Karpas-422 (cell line): Measurements from ENCODE around the gene BTG4. TPM values are rescaled to one million over a fixed set of nuclear protein-coding genes. Genes with fewer than 3 reads are reported as not detected.

Experiments
- DNase-seq: peaks from one replicate; pipeline ENCODE4 v3.0.0-alpha.2; 2015
- H2AFZ ChIP-seq: fragments of 200-600 bp; sonication (generic); 2 replicates; pipeline ENCODE4 v1.6.1; 2014; ENCODE audit warnings: antibody characterized with exemption, low read length, mixed read lengths
- H3K27ac ChIP-seq: fragments of 200-600 bp; sonication (generic); 2 replicates; pipeline ENCODE4 v1.5.1; 2014; ENCODE audit warnings: mild to moderate bottlenecking, low read length, moderate library complexity
- H3K27me3 ChIP-seq: fragments of 200-600 bp; sonication (generic); 2 replicates; pipeline ENCODE4 v1.6.1; 2014; ENCODE audit warnings: low read length, mixed read lengths
- H3K36me3 ChIP-seq: fragments of 200-600 bp; sonication (generic); 2 replicates; pipeline ENCODE4 v1.6.1; 2014; ENCODE audit warnings: low read length, mixed read lengths; ENCODE audit not compliant: insufficient read depth
- H3K4me1 ChIP-seq: fragments of 200-600 bp; sonication (generic); 2 replicates; pipeline ENCODE4 v1.6.1; 2014; ENCODE audit warnings: mild to moderate bottlenecking, low read length, mixed read lengths
- H3K4me2 ChIP-seq: fragments of 200-600 bp; sonication (generic); 2 replicates; pipeline ENCODE4 v1.6.1; 2014; ENCODE audit warnings: low read length, low read depth, mild to moderate bottlenecking; ENCODE audit not compliant: poor library complexity, severe bottlenecking
- H3K4me3 ChIP-seq: fragments of 200-600 bp; sonication (generic); 2 replicates; pipeline ENCODE4 v1.5.1; 2014; ENCODE audit warnings: mild to moderate bottlenecking, antibody characterized with exemption, low read length, mixed read lengths
- H3K79me2 ChIP-seq: fragments of 200-600 bp; sonication (generic); 2 replicates; pipeline ENCODE4 v1.6.1; 2014; ENCODE audit warnings: mild to moderate bottlenecking, low read length, mixed read lengths
- H3K9ac ChIP-seq: fragments of 200-600 bp; sonication (generic); 2 replicates; pipeline ENCODE4 v1.6.0; 2014; ENCODE audit warnings: low read length
- H3K9me2 ChIP-seq: fragments of 200-600 bp; sonication (generic), shearing (Covaris generic); replicated peaks from 2 replicates; pipeline ENCODE4 v1.6.0; 2014; ENCODE audit warnings: mild to moderate bottlenecking, low read length, moderate library complexity; ENCODE audit not compliant: insufficient read depth
- H3K9me3 ChIP-seq: fragments of 300-700, 200-600 bp; sonication (generic); 2 replicates; pipeline ENCODE4 v1.6.1; 2014; ENCODE audit warnings: low read length, mixed read lengths
- H4K20me1 ChIP-seq: fragments of 200-600 bp; sonication (generic); 2 replicates; pipeline ENCODE4 v1.6.1; 2014; ENCODE audit warnings: mild to moderate bottlenecking, antibody characterized with exemption, low read length, low read depth; ENCODE audit not compliant: insufficient read depth
- total RNA-seq: library from RNA; depleted of rRNA; stranded (reverse); fragments of >200 nt; shearing (Covaris generic); gene quantifications from 2 replicates; pipeline ENCODE4 v1.2.3, GENCODE V29; 2014; ENCODE audit warnings: low replicate concordance; rRNA removed

Gene BTG4
- total RNA-seq: not detected in 2 replicates

- H3K9me2 ChIP-seq: no peaks in the 10 kb centered on the region
- H4K20me1 ChIP-seq: no peaks in the 10 kb centered on the region
- no peaks in the 10 kb centered on the region for H3K79me2 ChIP-seq
- 0 out of 2 replicates have a peak, but pooled peaks cover 3% of the 10 kb centered on the region for H3K27me3 ChIP-seq
- DNase-seq: no peak
- H3K4me2 ChIP-seq: no peak within 1 kb of the TSS
- no peaks in the 10 kb centered on the region for H3K4me1 ChIP-seq
- no peak within 1 kb of the TSS for H3K9ac ChIP-seq
- no peak within 1 kb of the TSS for H2AFZ ChIP-seq
- H3K36me3 ChIP-seq: no peaks in the 10 kb centered on the region
- no peaks in the 10 kb centered on the region for H3K9me3 ChIP-seq
- H3K4me3 ChIP-seq: no peak within 1 kb of the TSS
- H3K27ac ChIP-seq: no peak within 1 kb of the TSS
Observed at GRCh38 chr11:111512296-111513239, at the start of gene BTG4. Gene BTG4 (minus strand): TSS chr11:111512386. CDS start chr11:111498776, 13,610 bp downstream.

- Histone ChIP-seq H3K27ac (no peak overlapping the region), H3K4me1 (no peaks in the 10 kb centered on the region), H3K27me3 (no peaks in the 10 kb centered on the region; the same call in 1 of the 2 replicates), H4K20me1 (no peaks in the 10 kb centered on the region), H3K36me3 (no peaks in the 10 kb centered on the region), H3K9ac (no peak overlapping the region), H3K4me3 (no peak overlapping the region), H3K9me2 (no peaks in the 10 kb centered on the region), H3K9me3 (no peaks in the 10 kb centered on the region), H3K4me2 (no peak overlapping the region), H2AFZ (no peak overlapping the region), H3K79me2 (no peaks in the 10 kb centered on the region)
- DNase-seq: no peak
Observed at GRCh38 chr11:111561791-111562325, 49.7 kb upstream of the BTG4 start.

GRCh38 chr11:111561306-111561705 lies 49.1 kb upstream of the BTG4 start:
- DNase-seq: no peak
- H3K36me3 ChIP-seq: no peaks in the 10 kb centered on the region
- H3K27me3 ChIP-seq: peaks cover 3% of the 10 kb centered on the region; the same call in 1 of the 2 replicates
- H3K4me2 ChIP-seq: no peak overlapping the region
- no peak overlapping the region for H2AFZ ChIP-seq
- no peak overlapping the region for H3K4me3 ChIP-seq
- H3K27ac ChIP-seq: no peak overlapping the region
- H3K79me2 ChIP-seq: no peaks in the 10 kb centered on the region
- no peaks in the 10 kb centered on the region for H4K20me1 ChIP-seq
- no peaks in the 10 kb centered on the region for H3K4me1 ChIP-seq
- no peaks in the 10 kb centered on the region for H3K9me2 ChIP-seq
- H3K9ac ChIP-seq: no peak overlapping the region
- H3K9me3 ChIP-seq: peaks cover under 1% of the 10 kb centered on the region

GRCh38 chr11:111560800-111561199 lies 48.6 kb upstream of the BTG4 start:
- no peak for DNase-seq
- peaks cover 6% of the 10 kb centered on the region for H3K9me3 ChIP-seq
- no peaks in the 10 kb centered on the region for H3K4me1 ChIP-seq
- peaks cover 8% of the 10 kb centered on the region; the same call in 1 of the 2 replicates for H3K27me3 ChIP-seq
- no peaks in the 10 kb centered on the region for H3K79me2 ChIP-seq
- no peaks in the 10 kb centered on the region for H4K20me1 ChIP-seq
- no peak overlapping the region for H3K4me3 ChIP-seq
- H2AFZ ChIP-seq: no peak overlapping the region
- no peak overlapping the region for H3K27ac ChIP-seq
- no peak overlapping the region for H3K9ac ChIP-seq
- no peak overlapping the region for H3K4me2 ChIP-seq
- H3K36me3 ChIP-seq: no peaks in the 10 kb centered on the region; the same call in 1 of the 2 replicates
- H3K9me2 ChIP-seq: no peaks in the 10 kb centered on the region

GRCh38 chr11:111559800-111560464 lies 47.7 kb upstream of the BTG4 start:
- Histone ChIP-seq H3K36me3 (no peaks in the 10 kb centered on the region; the same call in 1 of the 2 replicates), H3K79me2 (no peaks in the 10 kb centered on the region), H3K4me3 (no peak overlapping the region), H2AFZ (no peak overlapping the region), H3K4me2 (no peak overlapping the region), H3K4me1 (no peaks in the 10 kb centered on the region), H3K9me3 (peaks cover 8% of the 10 kb centered on the region), H3K27me3 (peaks cover 10% of the 10 kb centered on the region; the same call in 1 of the 2 replicates), H3K9ac (no peak overlapping the region), H3K27ac (no peak overlapping the region), H3K9me2 (no peaks in the 10 kb centered on the region), H4K20me1 (no peaks in the 10 kb centered on the region)
- DNase-seq: no peak

GRCh38 chr11:111557425-111558111 lies 45.4 kb upstream of the BTG4 start:
- Histone ChIP-seq H2AFZ (no peak overlapping the region), H3K4me1 (no peaks in the 10 kb centered on the region), H3K4me3 (no peak overlapping the region), H3K79me2 (no peaks in the 10 kb centered on the region), H3K36me3 (no peaks in the 10 kb centered on the region; the same call in 1 of the 2 replicates), H3K4me2 (no peak overlapping the region), H4K20me1 (no peaks in the 10 kb centered on the region), H3K27me3 (peaks cover 10% of the 10 kb centered on the region; the same call in 1 of the 2 replicates), H3K27ac (no peak overlapping the region), H3K9me3 (peaks cover 8% of the 10 kb centered on the region), H3K9me2 (no peaks in the 10 kb centered on the region), H3K9ac (no peak overlapping the region)
- no peak for DNase-seq

- H2AFZ ChIP-seq: no peak overlapping the region
- H3K9me3 ChIP-seq: peaks cover 8% of the 10 kb centered on the region
- H3K27me3 ChIP-seq: peaks cover 16% of the 10 kb centered on the region; the same call in 1 of the 2 replicates
- no peak overlapping the region for H3K4me3 ChIP-seq
- DNase-seq: no peak
- H3K27ac ChIP-seq: no peak overlapping the region
- H3K9ac ChIP-seq: no peak overlapping the region
- H3K9me2 ChIP-seq: no peaks in the 10 kb centered on the region
- H3K36me3 ChIP-seq: no peaks in the 10 kb centered on the region; the same call in 1 of the 2 replicates
- no peaks in the 10 kb centered on the region for H3K79me2 ChIP-seq
- no peaks in the 10 kb centered on the region for H4K20me1 ChIP-seq
- peaks cover 4% of the 10 kb centered on the region for H3K4me1 ChIP-seq
- H3K4me2 ChIP-seq: no peak overlapping the region
Observed at GRCh38 chr11:111555255-111555654, 43.1 kb upstream of the BTG4 start.
